Peyer's patch (tissue), 4 donors: Measurements from ENCODE around the gene PRPSAP1. TPM values are rescaled to one million over a fixed set of nuclear protein-coding genes. Genes with fewer than 3 reads are reported as not detected.

ENCODE experiments used
- DNase-seq, 3 donors: peaks; one replicate each; pipeline ENCODE4 v3.0.0-alpha.2; 2017 to 2019
- H3K27ac ChIP-seq, 4 donors: fragments of 200-600 bp; sonication (generic); one replicate each; pipeline ENCODE4 v1.5.1; 2016 to 2019
- H3K27me3 ChIP-seq, 2 donors: fragments of 200-600 bp; sonication (generic); one replicate each; pipeline ENCODE4 v1.5.1; 2019
- H3K36me3 ChIP-seq, 3 donors: fragments of 200-600 bp; sonication (generic); one replicate each; pipeline ENCODE4 v1.5.1; 2016 to 2019
- H3K4me1 ChIP-seq, 4 donors: fragments of 200-600 bp; sonication (generic); one replicate each; pipeline ENCODE4 v1.5.1; 2016 to 2019
- H3K4me3 ChIP-seq, 4 donors: fragments of 200-600 bp; sonication (generic); 1 replicate in 3 of 4; 2 replicates in 1 of 4; pipeline ENCODE4 v1.5.1; 2016 to 2019; ENCODE audit warnings: mild to moderate bottlenecking in 1 of 4
- H3K9me3 ChIP-seq, 4 donors: fragments of 200-600 bp; sonication (generic); one replicate each; pipeline ENCODE4 v1.5.1; 2016 to 2019; ENCODE audit warnings: mild to moderate bottlenecking in 1 of 4
- POLR2A ChIP-seq, 2 donors: fragments of 450-650 bp; IDR thresholded peaks; one replicate each; pipeline ENCODE4 v1.5.1; 2017; ENCODE audit warnings: antibody characterized with exemption in 2 of 2, mild to moderate bottlenecking in 2 of 2, moderate library complexity in 2 of 2
- total RNA-seq, 4 donors: library from RNA; depleted of rRNA; stranded (reverse); fragments of >200 nt; gene quantifications; one replicate each; pipeline ENCODE4 v1.1.0, GENCODE V29; 2016
- TF ChIP-seq, protein P1 (sequence below), 6 experiments: fragments of 450-650 bp in 4 of 6; fragments of 200-600 bp in 2 of 6; sonication (generic) in 1 of 6; IDR thresholded peaks; one replicate each; pipeline ENCODE4 v1.5.1; 2017 to 2019; ENCODE audit warnings: antibody characterized with exemption in 6 of 6, mild to moderate bottlenecking in 3 of 6, moderate library complexity in 1 of 6

PRPSAP1 gene
- total RNA-seq, 4 donors from 2014 or later = 39.4 to 105 (median 70.4) TPM

DNA sequence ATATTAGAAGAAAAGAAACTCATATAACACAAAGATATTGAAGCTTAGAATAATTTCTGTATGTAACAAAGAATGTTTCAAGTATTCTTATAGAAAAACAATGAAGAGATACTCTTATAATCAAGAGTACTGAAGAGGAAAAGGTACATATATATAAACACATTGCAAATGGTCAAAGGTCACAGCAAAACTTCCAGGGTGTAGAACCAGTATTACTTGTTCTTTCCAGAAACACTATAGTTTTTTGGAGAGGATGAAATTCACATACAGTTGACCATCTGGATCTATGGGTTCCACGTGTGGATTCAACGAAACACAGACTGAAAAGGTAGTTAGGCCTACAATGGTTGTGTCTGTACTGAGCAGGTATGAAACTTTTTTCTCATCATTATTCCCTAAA is 22.6 kb downstream of the PRPSAP1 start:
- Histone ChIP-seq H3K27ac (no peak overlapping the region), H3K36me3 (peaks cover 0 to 31% (median 0%) of the 10 kb centered on the region in 3 donors), H3K27me3 (no peaks in the 10 kb centered on the region), H3K4me3 (no peak overlapping the region), H3K4me1 (no peaks in the 10 kb centered on the region), H3K9me3 (no peaks in the 10 kb centered on the region)
- TF ChIP-seq, protein P1, sequence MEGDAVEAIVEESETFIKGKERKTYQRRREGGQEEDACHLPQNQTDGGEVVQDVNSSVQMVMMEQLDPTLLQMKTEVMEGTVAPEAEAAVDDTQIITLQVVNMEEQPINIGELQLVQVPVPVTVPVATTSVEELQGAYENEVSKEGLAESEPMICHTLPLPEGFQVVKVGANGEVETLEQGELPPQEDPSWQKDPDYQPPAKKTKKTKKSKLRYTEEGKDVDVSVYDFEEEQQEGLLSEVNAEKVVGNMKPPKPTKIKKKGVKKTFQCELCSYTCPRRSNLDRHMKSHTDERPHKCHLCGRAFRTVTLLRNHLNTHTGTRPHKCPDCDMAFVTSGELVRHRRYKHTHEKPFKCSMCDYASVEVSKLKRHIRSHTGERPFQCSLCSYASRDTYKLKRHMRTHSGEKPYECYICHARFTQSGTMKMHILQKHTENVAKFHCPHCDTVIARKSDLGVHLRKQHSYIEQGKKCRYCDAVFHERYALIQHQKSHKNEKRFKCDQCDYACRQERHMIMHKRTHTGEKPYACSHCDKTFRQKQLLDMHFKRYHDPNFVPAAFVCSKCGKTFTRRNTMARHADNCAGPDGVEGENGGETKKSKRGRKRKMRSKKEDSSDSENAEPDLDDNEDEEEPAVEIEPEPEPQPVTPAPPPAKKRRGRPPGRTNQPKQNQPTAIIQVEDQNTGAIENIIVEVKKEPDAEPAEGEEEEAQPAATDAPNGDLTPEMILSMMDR (IDR thresholded peaks at IDR 0.05) = no peak
- no peak for TF ChIP-seq POLR2A (IDR thresholded peaks at IDR 0.05)
- DNase-seq = no peak

DNA sequence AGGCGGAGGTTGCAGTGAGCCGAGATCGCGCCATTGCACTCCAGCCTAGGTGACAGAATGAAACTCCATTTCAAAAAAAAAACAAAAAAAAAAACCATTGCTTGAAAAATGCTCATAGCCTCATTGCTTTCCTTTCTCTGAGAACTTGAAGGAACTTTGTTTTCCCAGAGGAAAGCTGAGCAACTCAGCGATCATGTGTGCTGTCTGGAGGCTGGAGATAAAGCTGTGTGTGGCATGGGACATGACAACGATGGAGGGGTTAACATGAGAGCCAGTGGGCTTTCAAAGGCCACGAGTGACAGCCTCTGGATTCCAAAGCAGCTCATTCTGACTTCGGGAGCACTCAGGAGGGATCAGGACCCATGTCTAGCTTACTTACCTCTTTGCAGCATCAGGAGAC is 24.1 kb downstream of the PRPSAP1 start:
- no peak overlapping the region for H3K27ac ChIP-seq
- peaks cover 0 to 31% (median 0%) of the 10 kb centered on the region in 3 donors for H3K36me3 ChIP-seq
- no peaks in the 10 kb centered on the region for H3K4me1 ChIP-seq
- no peaks in the 10 kb centered on the region for H3K9me3 ChIP-seq
- DNase-seq = no peak
- no peak overlapping the region for H3K4me3 ChIP-seq
- H3K27me3 ChIP-seq = no peaks in the 10 kb centered on the region
- no peak for TF ChIP-seq POLR2A (IDR thresholded peaks at IDR 0.05)
- TF ChIP-seq, protein P1 (IDR thresholded peaks at IDR 0.05) = no peak

DNA sequence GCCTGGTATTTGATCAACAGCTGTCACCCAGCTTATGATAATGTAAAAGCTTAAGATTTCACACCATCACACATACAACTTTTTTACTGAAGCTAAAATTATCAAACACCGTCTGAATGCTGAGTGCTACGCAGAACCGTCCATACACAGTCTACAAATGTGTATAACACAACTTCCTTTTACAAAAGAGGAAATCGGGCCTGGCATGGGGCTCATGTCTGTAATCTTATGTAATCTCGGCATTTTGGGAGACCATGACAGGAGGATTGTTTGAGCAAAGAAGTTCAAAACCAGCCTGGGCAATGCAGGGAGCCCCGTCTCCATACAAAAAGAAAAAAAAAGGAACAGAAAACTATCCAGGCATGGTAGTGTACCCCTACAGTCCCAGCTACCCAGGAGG is 26.0 kb downstream of the PRPSAP1 start:
- peaks cover 0 to 31% (median 0%) of the 10 kb centered on the region in 3 donors for H3K36me3 ChIP-seq
- no peak overlapping the region for H3K27ac ChIP-seq
- H3K27me3 ChIP-seq = no peaks in the 10 kb centered on the region
- H3K4me3 ChIP-seq = no peak overlapping the region
- H3K9me3 ChIP-seq = no peaks in the 10 kb centered on the region
- no peak for TF ChIP-seq POLR2A (IDR thresholded peaks at IDR 0.05)
- TF ChIP-seq, protein P1 (IDR thresholded peaks at IDR 0.05) = no peak
- DNase-seq = no peak
- H3K4me1 ChIP-seq = no peaks in the 10 kb centered on the region

DNA sequence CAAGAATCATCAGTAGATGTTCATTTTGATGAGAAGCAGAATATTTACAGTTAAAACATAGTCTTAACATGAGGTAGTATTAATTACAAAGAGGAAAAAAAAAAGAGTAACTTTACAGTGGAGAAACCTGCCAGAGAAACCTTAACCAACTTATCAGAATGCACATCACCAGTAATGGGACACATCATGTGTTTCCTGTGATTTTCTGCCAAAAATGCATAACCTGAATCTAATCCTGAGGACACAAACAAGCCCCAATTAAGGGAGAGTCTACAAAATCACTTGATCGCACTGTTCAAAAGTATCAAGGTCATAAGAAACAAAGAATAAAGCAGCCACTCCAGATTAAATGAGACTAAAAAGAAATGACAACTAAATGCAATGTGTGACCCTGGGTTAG is 27.4 kb downstream of the PRPSAP1 start:
- Histone ChIP-seq H3K9me3 (no peaks in the 10 kb centered on the region), H3K27me3 (no peaks in the 10 kb centered on the region), H3K36me3 (peaks cover 0 to 38% (median 0%) of the 10 kb centered on the region in 3 donors), H3K27ac (no peak overlapping the region), H3K4me3 (no peak overlapping the region), H3K4me1 (no peaks in the 10 kb centered on the region)
- TF ChIP-seq, protein P1 (IDR thresholded peaks at IDR 0.05) = no peak
- no peak for TF ChIP-seq POLR2A (IDR thresholded peaks at IDR 0.05)
- no peak for DNase-seq

DNA sequence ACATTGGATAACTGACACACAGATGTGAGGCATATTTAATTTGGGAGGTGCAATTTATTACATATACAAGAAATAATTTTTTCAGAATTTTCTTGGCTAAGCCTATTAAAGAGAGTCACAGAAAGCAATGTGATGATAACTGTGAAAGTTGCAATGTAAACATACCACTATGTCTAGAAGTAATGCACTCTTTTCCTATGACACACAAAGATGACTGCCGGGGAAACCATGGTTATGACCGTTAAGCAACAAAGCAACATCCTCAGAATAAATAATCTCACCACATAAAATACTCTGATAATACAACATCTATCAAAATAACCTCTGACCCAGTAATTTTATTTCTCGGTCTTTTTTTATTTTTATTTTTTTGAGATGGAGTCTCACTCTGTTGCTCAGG is 35.1 kb downstream of the PRPSAP1 start:
- H3K9me3 ChIP-seq = no peaks in the 10 kb centered on the region
- H3K27ac ChIP-seq = no peak overlapping the region
- H3K36me3 ChIP-seq = peaks cover 0 to 33% (median 0%) of the 10 kb centered on the region in 3 donors
- TF ChIP-seq, protein P1 (IDR thresholded peaks at IDR 0.05) = no peak
- no peak for TF ChIP-seq POLR2A (IDR thresholded peaks at IDR 0.05)
- H3K4me3 ChIP-seq = no peak overlapping the region
- DNase-seq = no peak
- no peaks in the 10 kb centered on the region for H3K4me1 ChIP-seq
- no peaks in the 10 kb centered on the region for H3K27me3 ChIP-seq

DNA sequence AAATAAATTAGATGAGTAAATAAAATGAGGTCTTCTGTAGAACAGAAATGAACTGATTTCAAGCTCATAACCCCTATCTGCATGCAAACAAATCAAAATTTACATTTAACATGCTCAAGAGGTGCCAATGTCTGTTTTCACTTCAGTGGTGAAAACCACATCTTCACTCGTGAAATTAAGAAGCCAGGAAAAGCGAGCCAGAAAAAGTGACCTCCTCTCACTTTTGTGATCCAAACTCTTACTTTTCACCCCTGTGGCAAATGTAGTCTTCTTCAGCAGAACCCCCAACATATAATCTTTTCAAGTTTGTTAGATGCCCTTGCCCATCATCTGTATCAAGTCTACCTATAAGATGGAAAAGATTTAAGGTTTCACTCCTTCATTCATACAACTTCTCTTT is 36.2 kb downstream of the PRPSAP1 start:
- DNase-seq = no peak
- H3K27me3 ChIP-seq = no peaks in the 10 kb centered on the region

More for the DNA sequence above, 36.2 kb downstream of the PRPSAP1 start:
- Histone ChIP-seq H3K4me1 (no peaks in the 10 kb centered on the region), H3K4me3 (no peak overlapping the region), H3K36me3 (peaks cover 0 to 41% (median 0%) of the 10 kb centered on the region in 3 donors), H3K9me3 (no peaks in the 10 kb centered on the region), H3K27ac (no peak overlapping the region)
- TF ChIP-seq POLR2A (IDR thresholded peaks at IDR 0.05) = no peak
- TF ChIP-seq, protein P1 (IDR thresholded peaks at IDR 0.05) = no peak
